GM21576 (cell line): ENCODE data around the gene FPR2.
"Not testable (repeated sequence)": the region's sequence is repeated elsewhere in the genome, so short reads cannot be mapped to it uniquely, and the experiment has no call there.

Experiments used
- ATAC-seq: cut with Tn5 transposase; IDR thresholded peaks from one replicate; pipeline ENCODE4 v1.9.1; 2021; ENCODE audit warnings: mild to moderate bottlenecking, moderate library complexity; ENCODE audit not compliant: unreplicated experiment

The FPR2 gene, protein sequence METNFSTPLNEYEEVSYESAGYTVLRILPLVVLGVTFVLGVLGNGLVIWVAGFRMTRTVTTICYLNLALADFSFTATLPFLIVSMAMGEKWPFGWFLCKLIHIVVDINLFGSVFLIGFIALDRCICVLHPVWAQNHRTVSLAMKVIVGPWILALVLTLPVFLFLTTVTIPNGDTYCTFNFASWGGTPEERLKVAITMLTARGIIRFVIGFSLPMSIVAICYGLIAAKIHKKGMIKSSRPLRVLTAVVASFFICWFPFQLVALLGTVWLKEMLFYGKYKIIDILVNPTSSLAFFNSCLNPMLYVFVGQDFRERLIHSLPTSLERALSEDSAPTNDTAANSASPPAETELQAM

GRCh38 chr19:51760697-51761356 is at the start of gene FPR2:
Gene FPR2, plus strand, starts transcription at chr19:51761180. Its CDS starts 7,479 bp downstream, at chr19:51768659.
- ATAC-seq, result no peak

DNA sequence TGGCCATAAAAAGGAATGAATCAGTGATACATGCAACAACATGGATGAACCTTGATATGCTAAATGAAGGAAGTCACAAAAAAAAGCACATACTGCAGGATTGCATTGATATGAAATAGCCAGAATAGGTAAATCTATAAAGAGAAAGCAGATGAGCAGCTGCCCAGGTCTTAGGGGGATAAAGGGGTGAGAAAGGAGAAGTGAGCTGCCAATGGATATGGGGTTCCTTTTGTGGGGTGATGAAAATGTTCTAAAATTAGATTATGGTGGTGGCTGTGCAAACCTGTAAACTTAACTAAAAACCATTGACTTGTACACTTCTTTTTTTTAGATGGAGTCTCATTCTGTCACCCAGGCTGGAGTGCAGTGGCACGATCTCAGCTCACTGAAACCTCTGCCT is 49.3 kb upstream of the FPR2 start:
- no peak for ATAC-seq

DNA sequence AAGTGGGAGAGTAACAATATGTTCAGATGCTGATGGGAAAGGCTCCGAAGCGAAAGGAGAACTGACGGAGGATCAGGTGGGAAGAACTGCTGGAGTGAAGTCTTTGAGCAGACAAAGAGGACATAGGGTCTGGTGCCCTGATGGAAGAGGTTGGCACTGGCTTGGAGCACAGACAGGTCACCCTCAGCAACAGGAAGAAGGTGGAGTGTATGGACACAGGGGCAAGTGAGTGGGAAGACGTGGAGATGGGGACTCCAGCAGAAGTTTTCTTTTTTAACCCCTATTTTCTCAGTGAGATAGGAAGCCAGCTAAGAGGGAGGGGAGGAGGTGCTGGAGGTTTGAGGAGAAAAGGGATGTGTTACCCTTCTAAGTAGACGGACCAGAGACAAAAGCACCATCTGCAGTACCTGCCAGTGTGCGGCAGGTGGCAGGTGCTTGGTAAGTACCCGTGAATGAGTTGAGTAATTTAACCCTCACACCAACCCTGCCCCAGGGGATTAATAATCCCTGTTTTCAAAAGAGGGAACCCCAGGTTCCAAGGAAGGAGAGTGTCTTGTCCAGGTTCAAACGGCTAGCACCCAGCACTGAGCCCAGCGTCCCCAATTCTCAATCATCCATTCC is 48.4 kb upstream of the FPR2 start:
- no peak for ATAC-seq

DNA sequence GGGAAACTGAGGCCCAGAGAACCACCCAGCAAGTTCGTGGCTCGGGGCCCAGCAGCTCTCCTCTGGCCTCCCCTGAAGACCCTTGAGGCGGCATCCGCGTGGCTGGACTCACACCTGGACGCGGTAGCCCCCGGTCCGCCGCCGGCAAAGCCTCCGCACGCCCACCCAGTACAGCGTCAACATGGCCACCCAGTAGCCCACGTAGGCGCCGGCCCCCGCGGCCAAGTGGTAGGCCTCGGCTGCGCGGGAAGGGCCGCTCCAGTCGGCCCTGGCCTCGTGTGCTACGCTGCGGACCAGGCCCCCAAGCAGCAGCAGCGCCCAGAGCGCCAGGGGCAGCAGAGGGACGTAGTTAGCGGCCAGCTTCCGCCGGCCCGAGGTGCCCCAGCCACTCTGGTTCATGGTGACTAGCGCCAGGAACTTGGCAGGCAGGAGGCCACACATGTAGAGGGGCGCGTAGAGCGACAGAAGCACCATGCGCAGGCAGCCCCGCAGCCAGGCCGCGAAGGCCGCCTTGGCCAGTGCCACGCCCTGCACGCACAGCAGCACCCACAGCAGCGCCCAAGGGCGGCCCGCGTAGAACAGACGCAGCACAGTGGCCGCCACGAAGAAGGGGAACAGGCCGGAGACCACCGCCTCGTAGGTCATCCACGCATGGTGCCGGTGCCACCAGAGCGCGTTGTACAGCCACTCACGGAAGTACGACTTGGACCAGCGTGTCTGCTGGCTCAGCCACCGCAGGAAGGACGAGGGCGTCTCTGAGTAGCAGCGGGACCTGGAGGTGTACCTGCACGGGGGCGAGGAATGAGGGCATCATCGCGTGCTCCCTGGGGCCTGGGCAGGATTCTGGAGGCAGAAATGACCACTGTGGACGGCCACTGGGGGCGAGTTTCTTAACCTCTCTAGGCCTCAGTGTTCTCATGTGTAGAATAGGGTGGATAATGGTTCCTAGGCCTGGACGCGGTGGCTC is 47.4 kb upstream of the FPR2 start:
- no peak for ATAC-seq

- no peak for ATAC-seq
These were observed 46.1 kb upstream of the FPR2 start for GRCh38 chr19:51714848-51715247.

DNA sequence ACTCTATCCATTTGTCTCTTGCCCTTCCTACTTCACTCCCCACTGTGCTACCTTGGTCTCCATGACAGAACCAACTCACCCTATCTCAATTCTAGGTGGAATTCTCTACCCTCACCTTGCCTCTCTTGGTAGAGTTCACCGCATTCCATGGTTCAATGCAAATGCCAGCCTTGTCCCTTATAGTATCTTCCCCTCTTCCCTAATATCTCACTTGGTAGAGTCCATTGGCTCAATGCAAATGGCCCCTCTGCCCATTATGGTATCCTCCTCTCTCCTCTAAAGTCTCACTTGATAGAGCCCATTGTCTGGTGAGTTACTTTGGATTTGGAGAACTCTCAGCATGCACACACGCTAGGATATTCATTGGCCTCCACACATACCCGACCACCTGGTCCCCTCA is 45.1 kb upstream of the FPR2 start:
- ATAC-seq, result no peak

DNA sequence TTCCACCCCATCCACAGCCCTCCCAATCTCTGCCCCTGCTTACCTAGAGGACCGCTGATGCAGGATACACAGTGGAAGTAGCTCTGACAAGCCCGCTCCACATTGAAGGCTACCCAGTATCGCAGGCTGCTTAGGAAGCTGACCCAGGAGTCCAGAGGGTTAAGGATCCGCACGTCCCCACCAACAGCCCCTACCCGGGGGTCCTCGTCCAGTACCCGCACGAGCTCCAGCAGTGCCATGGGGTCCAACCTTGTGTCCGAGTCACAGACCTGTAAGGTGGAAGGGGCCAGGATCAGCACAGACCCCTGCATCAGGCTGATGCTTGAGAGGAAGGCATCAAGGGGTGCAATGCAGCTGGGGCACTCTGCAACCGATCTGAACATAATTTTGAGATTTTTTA is 44.1 kb upstream of the FPR2 start:
- no peak for ATAC-seq

DNA sequence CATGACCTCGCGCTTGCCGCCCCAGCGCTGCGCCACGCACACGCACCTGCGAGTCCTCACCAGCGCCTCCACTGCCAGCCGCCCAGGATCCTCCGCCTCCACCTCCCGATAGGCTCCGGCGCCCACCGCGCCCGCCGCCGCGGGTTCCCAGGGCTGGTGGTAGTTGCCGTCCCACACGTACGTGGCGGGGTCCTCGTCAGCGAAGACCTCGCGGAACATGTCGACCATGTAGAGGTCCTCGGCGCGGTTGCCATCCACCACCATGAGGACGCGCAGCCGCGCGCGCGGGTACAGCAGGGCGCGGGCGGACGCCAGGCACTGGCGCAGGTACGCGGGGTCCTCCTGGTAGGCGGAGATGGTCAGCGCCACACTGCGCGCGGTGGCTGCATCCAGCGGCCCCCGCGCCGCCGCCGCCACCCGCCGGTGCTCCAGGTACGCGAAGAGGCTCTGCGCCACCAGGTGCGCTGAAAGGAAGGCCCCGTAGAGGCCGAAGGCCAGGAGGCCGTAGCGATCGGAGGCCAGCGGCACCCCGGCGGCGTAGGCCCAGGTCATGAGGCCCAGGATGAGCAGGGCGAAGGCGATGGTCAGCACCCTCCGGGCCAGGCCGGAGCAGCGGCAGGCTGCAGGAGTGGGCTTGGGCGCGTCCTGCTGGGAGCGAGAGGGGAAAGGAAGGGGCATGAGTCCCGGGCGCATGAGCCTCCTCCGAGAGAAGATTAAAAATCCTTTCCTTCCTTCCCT is 41.6 kb upstream of the FPR2 start:
- ATAC-seq, result no peak

DNA sequence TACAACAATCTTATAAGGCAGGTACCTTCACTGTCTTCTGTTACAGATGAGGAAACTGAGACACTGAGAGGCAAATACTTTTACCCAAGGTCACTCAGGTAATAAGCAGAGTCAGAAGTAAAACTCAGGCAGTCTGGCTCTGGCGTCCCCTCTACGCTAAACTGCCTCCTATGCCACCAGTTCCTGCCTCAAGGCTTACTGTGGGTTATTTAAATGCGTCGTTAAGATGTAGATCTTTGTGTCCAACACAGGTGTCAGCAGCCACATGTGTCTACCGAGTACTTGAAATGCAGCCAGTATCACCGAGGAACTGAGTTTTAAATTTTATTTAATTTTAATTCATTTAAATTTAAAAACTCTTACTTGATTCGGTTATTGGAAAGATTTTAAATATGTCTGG is 39.1 kb upstream of the FPR2 start:
- no peak for ATAC-seq

- no peak for ATAC-seq
These were observed 38.5 kb upstream of the FPR2 start for GRCh38 chr19:51722492-51722891.

DNA sequence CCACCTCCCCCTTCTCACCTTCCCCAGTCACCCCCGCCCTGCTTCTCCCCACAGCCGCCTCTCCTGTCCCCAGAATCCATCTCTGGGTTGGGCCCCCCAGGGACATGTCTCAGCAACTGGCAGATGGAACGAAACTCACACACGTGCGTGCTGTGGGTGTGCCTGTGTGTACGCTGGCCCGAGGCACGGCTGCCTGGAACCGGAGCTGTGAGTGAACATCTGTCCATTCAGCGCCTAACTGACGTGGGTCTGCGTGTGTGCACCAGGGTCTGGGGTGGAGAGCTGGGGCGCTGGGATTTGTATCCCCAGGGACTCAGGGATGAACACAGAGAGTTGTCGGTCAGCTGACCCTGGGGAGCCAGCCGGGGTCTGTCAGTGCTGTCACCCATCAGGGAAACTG is 36.4 kb upstream of the FPR2 start:
- no peak for ATAC-seq

- no peak for ATAC-seq
These were observed 34.9 kb upstream of the FPR2 start for GRCh38 chr19:51726049-51726448.

DNA sequence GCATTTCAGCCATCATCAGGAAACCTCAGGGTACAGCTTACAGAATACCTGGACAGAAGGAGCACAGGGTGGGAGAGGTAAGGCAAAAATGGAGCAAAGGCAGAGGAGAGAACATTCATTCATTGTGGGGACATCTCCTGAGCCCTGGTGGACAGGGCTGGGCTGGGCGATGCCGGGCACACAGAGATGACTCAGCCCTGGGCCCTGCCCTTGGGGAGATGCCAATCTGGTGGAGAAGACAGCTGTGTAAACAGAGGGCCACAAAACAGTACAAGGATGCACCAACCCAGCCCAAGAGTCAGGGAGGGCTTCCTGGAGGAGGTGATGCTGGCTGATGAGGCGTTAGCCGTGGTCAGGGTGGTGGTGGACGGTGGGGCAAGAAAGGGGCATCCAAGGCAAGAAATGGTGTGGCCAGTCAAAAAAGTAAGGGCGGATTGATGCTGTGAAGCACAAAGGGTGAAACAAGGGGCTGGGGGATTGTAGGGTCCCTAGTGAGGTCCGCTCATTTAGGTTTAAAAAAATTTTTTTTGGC is 33.6 kb upstream of the FPR2 start:
- ATAC-seq, result no peak

DNA sequence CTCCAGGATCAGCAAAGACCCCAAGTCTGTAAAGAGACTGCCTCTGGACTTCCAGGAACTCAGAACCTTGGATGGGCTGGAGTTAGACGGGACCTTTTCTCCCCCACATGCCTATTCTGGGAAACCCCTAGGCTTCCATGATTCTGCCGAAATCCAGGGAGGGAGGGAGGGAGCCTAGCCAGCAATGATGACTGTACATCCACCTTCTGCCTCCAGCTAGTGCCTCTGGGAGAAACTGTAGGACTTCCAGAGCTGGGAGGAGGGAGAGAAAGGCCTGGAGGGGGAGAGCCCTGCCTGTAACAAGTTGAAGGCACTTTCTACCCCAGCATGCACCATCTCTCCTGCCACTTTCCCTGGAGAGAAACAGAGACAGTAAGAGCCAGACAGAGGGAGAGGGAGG is 31.2 kb upstream of the FPR2 start:
- no peak for ATAC-seq

GRCh38 chr19:51733742-51734522 is 27.0 kb upstream of the FPR2 start:
- no peak for ATAC-seq

- no peak for ATAC-seq
These were observed 25.1 kb upstream of the FPR2 start for GRCh38 chr19:51735759-51736449.

GRCh38 chr19:51737389-51737788 is 23.6 kb upstream of the FPR2 start:
- ATAC-seq, result no peak

GRCh38 chr19:51737924-51738323 is 23.1 kb upstream of the FPR2 start:
- no peak for ATAC-seq

GRCh38 chr19:51738523-51738922 is 22.5 kb upstream of the FPR2 start:
- ATAC-seq, result not testable (repeated sequence)
